K562 (cell line): Measurements from ENCODE around the gene SLC18B1.

ENCODE experiments used
- EP300 ChIP-seq: IDR thresholded peaks from 2 replicates; pipeline ENCODE4 v1.6.1; 2012; ENCODE audit warnings: low read length, improper control_type of control experiment
- ESRRB ChIP-seq: fragments of 250-450 bp; sonication (Bioruptor Pico); IDR thresholded peaks from 2 replicates; pipeline ENCODE4 v1.5.0; 2020; ENCODE audit warnings: mild to moderate bottlenecking, moderate library complexity, borderline replicate concordance
- EZH2 ChIP-seq: IDR thresholded peaks from 2 replicates; pipeline ENCODE4 v1.6.1; 2012; ENCODE audit warnings: low read depth, mild to moderate bottlenecking, inconsistent platforms, low read length, borderline replicate concordance
- RAD21 ChIP-seq, 2 experiments: fragments of 250-450 bp in 1 of 2; fragments of 450-650 bp in 1 of 2; sonication (Bioruptor Pico) in 1 of 2; formaldehyde crosslinking in 1 of 2; IDR thresholded peaks in 1 of 2; conservative IDR thresholded peaks in 1 of 2; 2 replicates each; pipeline versions ENCODE4 v1.4.0 to v1.8.0; 2020 to 2022; ENCODE audit warnings: mild to moderate bottlenecking in 2 of 2, moderate library complexity in 1 of 2

GRCh38 chr6:132792510-132792909, 5.9 kb downstream of the SLC18B1 start:
- TF ChIP-seq EZH2 (no peak), EP300 (no peak), ESRRB (no peak), RAD21 (CRISPR knock-in tag; conservative IDR thresholded peaks at IDR 0.05 in 1 of 2, IDR thresholded peaks at IDR 0.05 in 1 of 2) (no peak)
